ENCODE results near the gene LAMC3.
"Not testable (repeated sequence)": the region's sequence is repeated elsewhere in the genome, so short reads cannot be mapped to it uniquely, and the experiment has no call there.

The LAMC3 gene

GRCh38 chr9:130991778-130992681 is 16.9 kb upstream of the LAMC3 start:
- DNase-seq (ENCODE audit: low spot score): no peak

DNA sequence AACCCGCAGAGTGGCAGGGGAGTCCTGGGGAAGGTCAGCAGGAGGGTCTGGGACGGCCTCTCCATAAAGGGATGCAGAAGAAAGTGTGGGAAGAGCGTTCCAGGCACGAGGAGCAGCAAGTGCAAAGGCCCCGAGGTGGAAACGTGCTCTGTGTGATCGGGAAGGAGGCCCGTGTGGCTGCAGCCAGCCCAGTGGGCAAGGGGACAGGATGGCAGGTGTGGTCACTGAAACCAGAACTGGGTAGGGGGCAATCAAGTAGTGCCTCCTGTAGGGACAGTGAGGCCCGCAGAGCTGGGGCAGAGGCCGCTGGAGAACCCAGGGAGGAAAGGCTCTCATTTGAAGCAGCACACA is 16.3 kb upstream of the LAMC3 start:
- no peak for DNase-seq (ENCODE audit: low spot score)

DNA sequence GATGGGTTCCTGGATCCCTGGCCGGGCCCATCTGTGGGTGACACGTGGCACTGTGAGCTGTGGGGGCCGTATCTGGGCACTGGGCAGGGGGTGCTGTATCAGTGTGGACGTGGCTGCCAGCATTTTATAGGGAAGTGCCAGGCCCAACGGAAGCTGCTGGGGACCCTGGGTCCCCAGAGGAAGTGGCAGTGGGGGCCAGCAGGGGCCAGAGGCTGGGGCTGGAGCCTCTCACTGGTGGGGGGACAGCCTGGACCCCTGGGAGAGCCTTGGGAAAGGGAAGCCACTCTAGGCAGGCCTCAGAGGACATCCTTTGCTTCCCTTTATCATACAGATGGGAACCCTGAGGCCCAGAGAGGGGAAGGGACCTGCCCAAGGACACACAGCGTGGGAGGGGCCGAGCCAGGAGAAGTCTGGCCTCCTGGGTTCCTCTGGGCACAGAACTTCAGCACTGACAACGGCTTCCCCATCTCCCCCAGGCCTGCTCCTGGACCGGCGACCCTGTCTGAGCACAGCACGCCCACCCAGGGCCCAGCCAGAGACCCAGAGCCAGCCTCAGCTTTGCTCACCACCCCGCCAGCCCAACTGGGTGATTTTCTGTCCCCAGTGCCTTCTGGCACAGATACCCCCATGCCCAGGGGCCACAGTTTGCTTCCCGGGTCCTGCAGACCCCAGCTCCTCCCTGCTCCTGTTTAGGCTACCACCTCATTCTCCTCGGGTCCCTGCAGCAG is 15.5 kb upstream of the LAMC3 start:
- DNase-seq (ENCODE audit: low spot score): no peak

- DNase-seq (ENCODE audit: low spot score): no peak
These were observed 14.6 kb upstream of the LAMC3 start for GRCh38 chr9:130994135-130995085.

DNA sequence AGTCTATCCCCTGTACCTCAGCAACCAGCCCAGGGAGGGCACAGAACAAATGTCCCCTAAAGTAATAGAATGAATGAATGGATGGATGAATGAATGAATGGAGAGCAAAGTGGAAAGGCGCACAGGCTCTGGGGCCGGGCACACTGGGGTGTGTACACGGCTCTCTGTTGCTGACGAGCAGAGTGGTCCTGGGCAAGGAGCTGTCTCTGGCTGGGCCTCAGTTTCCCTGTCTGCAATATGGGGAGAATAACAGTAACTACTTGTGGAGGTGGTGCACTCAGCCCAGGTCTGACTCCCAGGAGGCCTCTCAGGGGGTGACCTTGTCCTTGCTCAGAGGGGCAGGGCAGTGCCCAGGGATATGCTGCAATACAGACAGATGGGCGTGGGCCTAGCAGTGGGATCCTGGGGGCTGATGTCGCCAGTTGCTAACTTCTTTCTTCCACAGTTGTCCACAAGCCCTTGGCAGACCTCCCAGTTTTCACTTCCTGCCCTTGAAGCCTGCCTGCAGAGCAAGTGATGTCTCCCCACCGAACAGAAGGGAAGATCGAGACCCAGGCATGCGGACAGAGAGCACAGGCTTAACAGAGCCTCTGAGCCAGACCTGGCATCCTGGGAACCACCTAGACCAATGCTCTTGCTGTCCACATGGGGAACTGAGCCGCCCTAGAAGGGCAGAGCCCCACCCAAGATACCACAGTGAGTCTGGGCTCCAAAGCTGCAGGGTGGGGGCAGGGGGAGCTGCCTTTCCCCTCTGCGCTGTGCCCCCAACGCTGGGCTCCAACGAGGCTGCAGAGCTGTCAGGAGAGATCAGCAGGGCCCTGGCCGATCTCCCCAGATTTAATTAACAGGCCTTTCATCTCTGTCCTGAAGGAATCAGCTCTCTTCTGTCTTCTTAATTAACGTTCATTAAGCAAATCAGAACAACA is 13.6 kb upstream of the LAMC3 start:
- DNase-seq (ENCODE audit: low spot score): peak; percentile 49

DNA sequence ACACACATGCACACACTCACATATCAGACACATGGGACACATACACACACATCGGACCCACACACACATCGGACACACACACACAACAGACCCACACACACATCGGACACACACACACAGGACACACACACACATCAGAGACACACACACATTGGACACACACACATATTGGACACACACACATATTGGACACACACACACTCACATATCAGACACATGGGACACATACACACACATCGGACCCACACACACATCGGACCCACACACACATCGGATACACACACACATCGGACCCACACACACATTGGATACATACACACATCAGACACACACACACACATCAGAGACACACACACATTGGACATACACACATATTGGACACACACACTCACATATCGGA is 12.8 kb upstream of the LAMC3 start:
- no peak for DNase-seq (ENCODE audit: low spot score)

DNA sequence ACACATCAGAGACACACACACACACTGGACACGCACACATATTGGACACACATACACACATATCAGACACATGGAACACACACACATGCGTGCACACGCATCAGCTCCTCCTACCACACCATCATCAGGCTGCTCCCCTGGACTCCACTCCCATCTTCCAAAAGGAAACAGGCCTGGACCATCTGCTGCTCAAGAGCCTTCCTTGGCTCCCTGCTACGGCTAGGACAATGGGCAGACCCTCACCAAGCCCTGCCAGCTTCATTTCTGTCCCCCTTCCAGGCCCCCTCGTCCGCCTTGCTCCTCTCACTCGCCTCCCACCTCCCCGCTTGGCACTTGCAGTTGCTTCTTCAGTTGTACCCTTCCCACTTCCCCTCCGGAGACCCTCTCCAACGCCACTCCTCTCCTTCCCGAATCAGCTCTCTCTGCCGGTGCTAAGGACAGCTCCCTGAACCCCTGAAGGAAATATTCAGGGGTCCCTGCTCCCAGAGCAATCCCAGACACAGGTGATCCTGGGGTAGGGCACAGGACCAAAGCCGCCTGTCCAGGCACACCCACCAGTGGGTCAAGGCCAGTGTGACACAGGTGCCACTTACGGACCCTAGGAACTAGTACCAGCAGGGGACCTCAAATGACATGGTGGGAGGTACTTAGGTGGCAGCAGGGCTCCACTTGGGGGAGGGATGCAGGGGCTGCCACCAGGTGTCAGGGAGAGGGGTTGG is 12.1 kb upstream of the LAMC3 start:
- DNase-seq (ENCODE audit: low spot score): no peak

DNA sequence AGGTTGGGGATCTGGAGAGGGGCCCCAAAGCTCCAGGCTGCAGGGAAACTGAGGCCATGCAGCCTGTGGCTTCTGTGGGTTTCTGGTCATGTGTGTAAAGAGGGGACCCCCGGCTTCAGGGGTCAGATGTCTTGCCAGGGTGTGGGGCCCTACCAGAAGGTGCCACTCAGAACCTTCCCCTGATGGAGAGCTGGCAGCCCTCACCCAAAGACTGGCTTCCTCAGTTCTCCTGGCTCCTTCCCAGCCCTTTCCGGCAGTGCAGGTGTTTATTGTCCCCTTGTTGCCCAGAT is 11.6 kb upstream of the LAMC3 start:
- no peak for DNase-seq (ENCODE audit: low spot score)

DNA sequence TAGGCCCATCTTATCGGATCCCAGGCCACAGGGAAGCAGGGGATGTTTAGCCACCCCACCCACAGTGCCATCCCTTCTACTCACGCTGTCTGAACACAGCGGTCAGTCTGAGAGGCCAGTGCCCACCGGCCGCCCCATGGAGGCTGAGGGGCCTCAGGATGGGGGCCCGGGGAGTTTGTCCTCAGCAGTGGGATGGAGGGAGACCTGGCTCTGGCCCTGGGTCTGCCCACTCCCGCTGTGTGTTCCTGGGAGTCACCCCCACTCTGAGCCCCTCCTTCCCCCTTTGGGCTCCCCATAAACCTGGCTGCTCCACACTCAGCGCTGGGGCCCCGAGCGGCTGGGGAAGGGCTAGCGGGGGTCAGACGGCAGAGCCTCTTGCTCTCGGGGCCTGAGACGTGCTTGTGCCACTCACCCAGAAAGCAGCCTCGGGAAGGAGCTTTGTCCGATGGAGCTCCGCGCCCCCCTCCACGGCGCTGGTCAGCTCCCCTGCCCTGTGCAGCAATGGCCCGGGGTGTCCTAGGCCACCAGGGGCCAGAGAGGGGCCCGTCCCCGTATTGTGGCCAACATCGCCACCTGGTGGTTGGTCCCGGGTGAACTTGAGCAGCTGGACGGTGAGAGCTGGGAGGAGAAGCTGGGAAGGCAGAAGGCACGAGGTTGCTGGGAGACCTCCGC is 10.9 kb upstream of the LAMC3 start:
- DNase-seq (ENCODE audit: low spot score): peak; percentile 93

- no peak for DNase-seq (ENCODE audit: low spot score)
These were observed 10.3 kb upstream of the LAMC3 start for GRCh38 chr9:130998597-130999244.

DNA sequence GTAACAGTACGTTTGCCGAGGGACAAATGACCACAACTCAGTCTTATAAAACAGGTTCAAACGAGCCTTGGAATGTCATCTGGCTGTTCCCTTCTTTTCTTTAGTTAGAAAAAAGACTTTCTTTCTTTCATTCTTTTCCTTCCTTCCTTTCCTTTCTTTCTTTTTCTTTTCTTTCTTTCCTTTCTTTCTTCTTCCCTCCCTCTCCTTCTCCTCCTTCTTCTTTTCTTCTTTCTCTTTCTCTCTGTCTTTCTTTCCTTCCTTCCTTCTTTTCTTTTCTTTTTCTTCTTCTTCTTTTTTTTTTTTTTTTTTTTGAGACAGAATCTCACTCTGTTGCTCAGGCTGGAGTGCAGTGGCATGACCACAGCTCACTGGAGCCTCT is 9.7 kb upstream of the LAMC3 start:
- no peak for DNase-seq (ENCODE audit: low spot score)

GRCh38 chr9:131000526-131000925 is 8.4 kb upstream of the LAMC3 start:
- not testable (repeated sequence) for DNase-seq (ENCODE audit: low spot score)

DNA sequence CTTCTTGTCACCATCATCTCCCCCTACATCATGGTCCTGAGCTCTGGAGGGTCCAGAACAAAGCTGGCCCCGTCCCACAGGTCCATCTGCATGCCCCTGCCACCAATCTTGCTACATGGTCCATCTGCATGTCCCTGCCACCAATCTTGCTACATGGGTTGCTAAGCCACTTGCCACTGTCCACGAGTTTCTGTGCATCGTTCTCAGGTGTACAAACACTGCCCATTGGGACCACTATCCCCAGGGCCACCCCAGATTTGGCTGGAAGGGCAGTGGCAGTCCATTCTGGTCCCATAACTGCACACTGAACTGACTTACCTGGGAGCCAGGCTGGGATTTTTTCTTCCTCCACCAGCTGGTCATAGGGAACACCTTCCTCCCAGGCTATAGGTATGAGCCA is 8.0 kb upstream of the LAMC3 start:
- DNase-seq (ENCODE audit: low spot score): no peak

DNA sequence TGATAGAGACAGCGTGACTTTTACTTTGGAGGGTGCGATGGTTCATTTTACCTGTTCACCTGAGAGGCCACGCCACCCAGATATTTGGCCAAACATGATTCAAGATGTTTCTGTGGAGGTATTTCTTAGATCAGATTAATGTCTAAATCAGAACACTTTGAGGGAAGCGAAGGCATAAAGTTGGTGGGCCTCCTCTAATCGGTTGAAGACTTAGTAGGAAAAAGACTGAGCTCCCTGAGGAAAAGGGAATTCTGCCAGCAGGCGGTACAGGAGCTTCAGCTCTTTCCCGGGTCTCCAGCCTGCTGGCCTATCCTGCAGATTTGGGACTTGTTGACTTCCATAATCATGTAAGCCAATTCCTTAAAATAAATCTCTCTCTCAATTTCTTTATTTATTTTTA is 7.0 kb upstream of the LAMC3 start:
- no peak for DNase-seq (ENCODE audit: low spot score)

- no peak for DNase-seq (ENCODE audit: low spot score)
These were observed 2.4 kb upstream of the LAMC3 start for GRCh38 chr9:131006601-131007000.

DNA sequence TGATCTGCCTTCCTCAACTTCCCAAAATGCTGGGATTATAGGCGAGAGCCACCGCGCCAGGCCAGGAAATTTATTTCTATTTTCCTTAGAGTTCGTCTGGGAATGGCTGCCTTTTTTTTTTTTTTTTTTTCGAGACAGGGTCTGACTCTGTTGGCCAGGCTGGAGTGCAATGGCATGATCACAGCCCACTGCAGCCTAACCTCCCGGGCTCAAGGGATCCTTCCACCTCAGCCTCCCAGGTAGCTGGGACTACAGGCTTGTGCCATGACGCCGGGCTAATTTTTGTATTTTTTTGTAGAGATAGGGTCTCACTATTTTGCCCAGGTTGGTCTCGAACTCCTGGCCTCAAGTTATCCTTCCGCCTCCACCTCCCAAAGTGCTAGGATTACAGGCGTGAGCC is 888 bp upstream of the LAMC3 start:
- no peak for DNase-seq (ENCODE audit: low spot score)

GRCh38 chr9:131008563-131008908 is 438 bp upstream of the LAMC3 start:
- no peak for DNase-seq (ENCODE audit: low spot score)

DNA sequence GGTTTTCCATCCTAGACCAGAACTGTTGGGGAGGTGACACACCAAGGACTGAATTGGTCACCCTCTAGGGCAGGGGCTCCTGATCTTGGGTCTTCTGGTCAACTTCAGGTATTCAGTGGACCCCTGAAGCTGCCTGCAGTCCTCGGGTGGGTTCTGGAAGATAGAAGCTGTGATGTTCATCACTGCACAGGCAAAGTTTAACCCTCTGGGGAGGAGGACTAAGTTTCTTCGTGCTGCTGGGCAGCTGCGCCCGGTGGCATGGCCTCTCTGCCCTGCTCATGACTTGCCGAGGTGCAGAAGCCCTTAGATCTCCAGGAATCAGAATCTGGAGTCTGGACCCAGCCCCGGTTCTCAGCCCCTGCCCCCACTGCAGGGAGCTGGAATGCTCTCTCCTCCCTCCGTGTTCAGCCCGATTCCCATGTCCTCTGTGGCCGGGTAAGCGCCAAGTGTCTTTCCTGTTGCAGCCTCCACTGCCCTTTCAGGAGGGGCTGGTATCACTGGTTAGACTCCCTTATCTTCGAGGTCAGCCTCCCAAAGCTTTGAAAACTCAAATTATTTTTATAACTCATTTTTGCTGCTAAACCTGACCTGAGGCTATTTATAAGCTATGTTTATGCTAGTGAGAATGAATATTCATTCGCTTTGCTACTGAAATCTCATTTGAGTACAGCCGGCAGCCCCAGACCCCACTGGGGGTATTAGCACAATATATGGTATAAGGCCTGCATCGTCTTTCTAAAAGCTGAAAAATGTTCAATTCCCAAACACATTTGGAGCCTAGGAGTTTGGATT is 1.7 kb downstream of the LAMC3 start:
- no peak for DNase-seq (ENCODE audit: low spot score)

Data from AG08396 (cell line).